Thoracic aorta (tissue), 2 donors: ENCODE measurements around the gene ALKAL2. TPM values are rescaled to one million over a fixed set of nuclear protein-coding genes. Genes with fewer than 3 reads are reported as not detected.

ENCODE experiments used
- ATAC-seq: fragments of 150-250 bp; one replicate; pipeline ENCODE4 v1.8.0; 2017; ENCODE audit warnings: low read depth; ENCODE audit not compliant: insufficient number of reproducible peaks, low FRiP score
- DNase-seq: peaks from one replicate; pipeline ENCODE4 v3.0.0-alpha.2; 2020; ENCODE audit warnings: low spot score
- H3K27ac ChIP-seq, 2 donors: fragments of 200-600 bp; sonication (generic); 1 replicate in 1 of 2; 2 replicates in 1 of 2; pipeline ENCODE4 v1.5.1; 2016; ENCODE audit warnings: mild to moderate bottlenecking in 2 of 2, moderate library complexity in 2 of 2
- H3K27me3 ChIP-seq: fragments of 200-600 bp; sonication (generic); replicated peaks from 2 replicates; pipeline ENCODE4 v1.6.0; 2016; ENCODE audit warnings: mild to moderate bottlenecking; ENCODE audit not compliant: insufficient read depth
- H3K36me3 ChIP-seq: fragments of 200-600 bp; sonication (generic); one replicate; pipeline ENCODE4 v1.5.1; 2016
- H3K4me1 ChIP-seq, 2 donors: fragments of 200-600 bp; sonication (generic); 1 replicate in 1 of 2; 2 replicates in 1 of 2; pipeline versions ENCODE4 v1.5.1 to v1.6.0; 2016; ENCODE audit warnings: low read depth in 2 of 2, mild to moderate bottlenecking in 1 of 2; ENCODE audit not compliant: control insufficient read depth in 1 of 2
- H3K4me3 ChIP-seq: fragments of 200-600 bp; sonication (generic); 2 replicates; pipeline ENCODE4 v1.5.1; 2016; ENCODE audit warnings: mild to moderate bottlenecking
- H3K9me3 ChIP-seq: fragments of 200-600 bp; sonication (generic); 2 replicates; pipeline ENCODE4 v1.5.1; 2016
- CTCF ChIP-seq: fragments of 200-600 bp; sonication (generic); IDR thresholded peaks from one replicate; pipeline ENCODE4 v1.5.1; 2019; ENCODE audit warnings: antibody characterized with exemption
- total RNA-seq, 2 donors: library from RNA; depleted of rRNA; stranded (reverse); fragments of >200 nt; gene quantifications; one replicate each; pipeline versions ENCODE4 v1.1.0 to v1.2.3, GENCODE V29; 2016

The ALKAL2 gene
- total RNA-seq, 2 donors from 2014 or later = 11.3 to 12.7 TPM

- ATAC-seq (no peak), DNase-seq (no peak)
- H3K36me3 ChIP-seq = peaks cover 11% of the 10 kb centered on the region
- H3K9me3 ChIP-seq = no peaks in the 10 kb centered on the region
- H3K4me3 ChIP-seq = no peak overlapping the region
- peaks cover 0 to 44% of the 10 kb centered on the region in 2 donors for H3K4me1 ChIP-seq
- no peaks in the 10 kb centered on the region for H3K27me3 ChIP-seq
- TF ChIP-seq CTCF = no peak
- no peak overlapping the region for H3K27ac ChIP-seq
These were observed 5.3 kb downstream of the ALKAL2 start for GRCh38 chr2:282371-283263.

- H3K4me1 ChIP-seq = peaks cover 0 to 38% of the 10 kb centered on the region in 2 donors
- no peak overlapping the region for H3K27ac ChIP-seq
- no peaks in the 10 kb centered on the region for H3K9me3 ChIP-seq
- ATAC-seq (no peak), DNase-seq (no peak)
- H3K36me3 ChIP-seq = peaks cover 14% of the 10 kb centered on the region
- H3K4me3 ChIP-seq = no peak overlapping the region
- no peak for TF ChIP-seq CTCF
- no peaks in the 10 kb centered on the region for H3K27me3 ChIP-seq
These were observed 6.5 kb downstream of the ALKAL2 start for GRCh38 chr2:281381-281780.

GRCh38 chr2:280650-281110, 7.2 kb downstream of the ALKAL2 start:
- Histone ChIP-seq H3K4me3 (no peak overlapping the region), H3K36me3 (peaks cover 14% of the 10 kb centered on the region), H3K27me3 (no peaks in the 10 kb centered on the region), H3K27ac (peak overlapping the region in 1 of 2 donors; percentile 31), H3K4me1 (peaks cover 0 to 31% of the 10 kb centered on the region in 2 donors), H3K9me3 (no peaks in the 10 kb centered on the region)
- DNase-seq (no peak), ATAC-seq (no peak)
- TF ChIP-seq CTCF = no peak

- Histone ChIP-seq H3K4me3 (no peak overlapping the region), H3K4me1 (peaks cover 0 to 26% of the 10 kb centered on the region in 2 donors), H3K27me3 (no peaks in the 10 kb centered on the region), H3K9me3 (no peaks in the 10 kb centered on the region), H3K36me3 (peaks cover 14% of the 10 kb centered on the region), H3K27ac (peak overlapping the region in 1 of 2 donors; percentile 31)
- no peak for TF ChIP-seq CTCF
- no peak for DNase-seq
- no peak for ATAC-seq
These were observed 7.8 kb downstream of the ALKAL2 start for GRCh38 chr2:279956-280649.

- DNase-seq (no peak), ATAC-seq (no peak)
- no peak for TF ChIP-seq CTCF
- peaks cover 17% of the 10 kb centered on the region for H3K36me3 ChIP-seq
- H3K9me3 ChIP-seq = no peaks in the 10 kb centered on the region
- H3K4me1 ChIP-seq = peaks cover 0 to 18% of the 10 kb centered on the region in 2 donors
- H3K27me3 ChIP-seq = no peaks in the 10 kb centered on the region
- no peak overlapping the region for H3K4me3 ChIP-seq
- H3K27ac ChIP-seq = no peak overlapping the region
These were observed 8.5 kb downstream of the ALKAL2 start for GRCh38 chr2:279366-279765.
